A549 (cell line): ENCODE results near the gene CHD9.

Source experiments
- BHLHE40 ChIP-seq: IDR thresholded peaks from 2 replicates; pipeline ENCODE4 v1.6.1; 2012; ENCODE audit warnings: low read depth, low read length, inconsistent platforms
- E2F6 ChIP-seq: IDR thresholded peaks from 2 replicates; pipeline ENCODE4 v1.6.1; 2012; ENCODE audit warnings: low read depth, borderline replicate concordance
- EP300 ChIP-seq, 2 experiments: fragments of >200 bp; sonication (Bioruptor Twin); formaldehyde crosslinking; IDR thresholded peaks; 2 replicates in 1 of 2; 3 replicates in 1 of 2; pipeline ENCODE4 v1.6.1; 2016 to 2017
- ESRRA ChIP-seq: fragments of 150-350 bp; IDR thresholded peaks from 2 replicates; pipeline ENCODE4 v1.6.1; 2014; ENCODE audit warnings: mild to moderate bottlenecking, low read length, borderline replicate concordance
- GATA3 ChIP-seq: IDR thresholded peaks from 2 replicates; pipeline ENCODE4 v1.6.1; 2012; ENCODE audit warnings: borderline replicate concordance
- NPAS2 ChIP-seq: fragments of 250-450 bp; sonication (Bioruptor Pico); IDR thresholded peaks from 2 replicates; pipeline ENCODE4 v1.8.0; 2022; ENCODE audit warnings: mild to moderate bottlenecking, moderate library complexity, borderline replicate concordance
- NR3C1 ChIP-seq: fragments of >200 bp; sonication (Bioruptor Twin); formaldehyde crosslinking; IDR thresholded peaks from 3 replicates; pipeline ENCODE4 v1.6.1; 2017
- PBX3 ChIP-seq: IDR thresholded peaks from 2 replicates; pipeline ENCODE4 v1.6.1; 2012
- PHF8 ChIP-seq: fragments of 200-600 bp; sonication (generic); IDR thresholded peaks from 2 replicates; pipeline ENCODE4 v1.6.1; 2016; ENCODE audit warnings: low read depth, mild to moderate bottlenecking, antibody characterized with exemption, moderate library complexity, borderline replicate concordance
- POLR2A ChIP-seq: IDR thresholded peaks from 2 replicates; pipeline ENCODE4 v1.6.1; 2012; ENCODE audit warnings: mild to moderate bottlenecking, low read length
- REST ChIP-seq: fragments of 200-600 bp; sonication (generic); IDR thresholded peaks from 2 replicates; pipeline ENCODE4 v1.6.1; 2016; ENCODE audit warnings: antibody characterized with exemption, mild to moderate bottlenecking, moderate library complexity
- SREBF2 ChIP-seq: fragments of 450-650 bp; IDR thresholded peaks from 2 replicates; pipeline ENCODE4 v1.6.1; 2014; ENCODE audit warnings: mild to moderate bottlenecking, moderate library complexity
- TF ChIP-seq, protein P1 (sequence below): fragments of >200 bp; sonication (Bioruptor Twin); formaldehyde crosslinking; IDR thresholded peaks from 3 replicates; pipeline ENCODE4 v1.5.1; 2016

DNA sequence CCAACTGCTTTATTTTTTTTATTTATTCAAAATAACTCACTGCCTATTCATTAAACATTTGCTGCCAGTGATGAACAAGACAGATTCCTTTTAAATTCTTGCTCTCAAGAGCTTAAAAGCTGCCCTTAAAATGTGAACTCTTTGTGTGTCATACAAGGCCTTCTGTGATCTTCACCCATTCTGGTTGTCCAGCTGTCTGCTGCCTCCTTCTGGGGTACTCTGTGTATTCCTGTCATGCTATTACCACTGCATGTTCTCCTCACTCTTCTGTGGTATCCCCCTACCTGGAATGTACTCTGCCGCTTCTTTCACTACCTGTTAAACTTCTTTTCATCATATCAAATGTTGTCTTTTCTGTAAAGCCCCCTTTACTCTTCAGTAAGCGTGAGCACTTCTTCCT is 165.8 kb downstream of the CHD9 start:
- TF ChIP-seq REST (no peak), NPAS2 (CRISPR knock-in tag) (no peak), E2F6 (no peak), ESRRA (no peak), SREBF2 (no peak), GATA3 (no peak), POLR2A (no peak), BHLHE40 (no peak), NR3C1 (no peak), PHF8 (no peak), PBX3 (no peak), EP300 (IDR thresholded peaks at IDR 0.05) (no peak)
- TF ChIP-seq, protein P1, sequence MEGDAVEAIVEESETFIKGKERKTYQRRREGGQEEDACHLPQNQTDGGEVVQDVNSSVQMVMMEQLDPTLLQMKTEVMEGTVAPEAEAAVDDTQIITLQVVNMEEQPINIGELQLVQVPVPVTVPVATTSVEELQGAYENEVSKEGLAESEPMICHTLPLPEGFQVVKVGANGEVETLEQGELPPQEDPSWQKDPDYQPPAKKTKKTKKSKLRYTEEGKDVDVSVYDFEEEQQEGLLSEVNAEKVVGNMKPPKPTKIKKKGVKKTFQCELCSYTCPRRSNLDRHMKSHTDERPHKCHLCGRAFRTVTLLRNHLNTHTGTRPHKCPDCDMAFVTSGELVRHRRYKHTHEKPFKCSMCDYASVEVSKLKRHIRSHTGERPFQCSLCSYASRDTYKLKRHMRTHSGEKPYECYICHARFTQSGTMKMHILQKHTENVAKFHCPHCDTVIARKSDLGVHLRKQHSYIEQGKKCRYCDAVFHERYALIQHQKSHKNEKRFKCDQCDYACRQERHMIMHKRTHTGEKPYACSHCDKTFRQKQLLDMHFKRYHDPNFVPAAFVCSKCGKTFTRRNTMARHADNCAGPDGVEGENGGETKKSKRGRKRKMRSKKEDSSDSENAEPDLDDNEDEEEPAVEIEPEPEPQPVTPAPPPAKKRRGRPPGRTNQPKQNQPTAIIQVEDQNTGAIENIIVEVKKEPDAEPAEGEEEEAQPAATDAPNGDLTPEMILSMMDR: 0 out of 3 replicates have a peak, but pooled peaks have one; percentile 12
